Testis (tissue), 2 donors: ENCODE measurements around the gene CREB3L4.

Experiments
- CTCF ChIP-seq, 3 experiments: fragments of 450-650 bp in 2 of 3; fragments of 200-600 bp in 1 of 3; sonication (generic) in 1 of 3; IDR thresholded peaks; one replicate each; pipeline ENCODE4 v1.5.1; 2016 to 2019; ENCODE audit warnings: antibody characterized with exemption in 3 of 3, mild to moderate bottlenecking in 2 of 3, moderate library complexity in 1 of 3
- POLR2A ChIP-seq: fragments of 450-650 bp; IDR thresholded peaks from one replicate; pipeline ENCODE4 v1.6.1; 2017; ENCODE audit warnings: antibody characterized with exemption, mild to moderate bottlenecking, moderate library complexity

GRCh38 chr1:153991151-153991630, 23.5 kb downstream of the CREB3L4 start:
- TF ChIP-seq CTCF (IDR thresholded peaks at IDR 0.05) (no peak), POLR2A (no peak)
